Cortex of kidney (tissue), 1 donor: ENCODE results near the gene SLIT1.
"Not testable (repeated sequence)": the region's sequence is repeated elsewhere in the genome, so short reads cannot be mapped to it uniquely, and the experiment has no call there.

Experiments used
- DNase-seq: peaks from one replicate; lab custom pipeline; 2025; lab: John Stamatoyannopoulos, UW

Gene SLIT1

DNA sequence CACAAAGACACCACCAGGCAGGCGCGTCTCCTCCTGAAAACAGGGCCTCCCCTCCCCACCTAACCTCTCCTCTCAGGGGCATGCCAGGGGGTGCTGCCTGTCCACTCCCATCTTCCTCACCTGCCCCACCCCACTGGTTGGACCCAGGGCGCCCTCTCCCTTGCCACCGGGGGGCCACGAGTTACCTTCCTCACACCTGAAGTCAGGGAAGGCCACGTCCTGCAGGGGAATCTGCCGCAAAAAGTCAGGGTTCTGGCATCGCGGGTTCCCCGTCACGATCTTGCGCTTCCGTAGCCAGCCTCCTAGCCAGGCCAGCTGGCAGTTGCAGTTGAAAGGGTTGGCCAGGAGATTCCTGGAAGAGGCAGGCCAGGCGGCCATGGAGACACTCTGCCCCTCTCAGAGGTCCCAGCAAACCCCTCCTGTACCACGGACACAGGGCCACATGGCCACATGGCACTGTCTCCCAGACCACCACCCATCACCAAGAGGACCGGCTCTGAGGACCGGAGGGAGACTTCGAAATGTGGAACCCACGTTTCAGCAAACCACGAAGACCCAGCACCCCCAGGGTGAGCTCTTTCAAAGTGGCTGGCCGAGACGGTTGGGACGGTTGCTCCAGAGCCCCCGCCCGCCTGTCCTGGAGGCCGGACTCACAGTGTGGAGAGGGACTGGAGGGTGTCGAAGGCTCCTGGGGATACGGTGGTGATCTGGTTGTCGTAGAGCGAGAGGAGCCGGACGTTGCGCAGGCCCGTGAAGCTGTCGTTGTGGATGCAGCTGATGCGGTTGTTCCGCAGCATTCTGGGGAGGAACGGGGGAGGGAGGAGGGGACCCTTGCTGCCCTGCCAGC lies 142.8 kb downstream of the SLIT1 start:
- DNase-seq, result no peak

GRCh38 chr10:97042081-97042480 lies 143.7 kb downstream of the SLIT1 start:
- no peak for DNase-seq

- DNase-seq, result no peak
These were observed 145.1 kb downstream of the SLIT1 start for GRCh38 chr10:97040706-97041105.

DNA sequence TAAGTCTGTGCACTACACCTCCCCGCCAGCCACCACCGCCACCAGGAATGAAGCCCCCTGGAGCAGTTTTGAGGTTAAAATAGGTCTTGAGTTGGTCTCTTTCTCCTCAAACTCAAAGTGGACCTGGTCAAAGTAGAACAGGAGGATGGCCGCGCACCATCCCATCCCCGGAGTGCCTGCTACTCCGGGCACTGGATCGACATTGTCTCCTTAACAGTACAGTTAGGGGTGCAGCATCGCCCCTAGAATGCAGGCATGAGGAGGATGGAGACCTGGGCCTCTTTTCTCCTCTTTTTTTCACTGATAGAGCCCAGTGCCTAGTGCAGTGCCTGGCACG lies 145.5 kb downstream of the SLIT1 start:
- DNase-seq, result no peak

DNA sequence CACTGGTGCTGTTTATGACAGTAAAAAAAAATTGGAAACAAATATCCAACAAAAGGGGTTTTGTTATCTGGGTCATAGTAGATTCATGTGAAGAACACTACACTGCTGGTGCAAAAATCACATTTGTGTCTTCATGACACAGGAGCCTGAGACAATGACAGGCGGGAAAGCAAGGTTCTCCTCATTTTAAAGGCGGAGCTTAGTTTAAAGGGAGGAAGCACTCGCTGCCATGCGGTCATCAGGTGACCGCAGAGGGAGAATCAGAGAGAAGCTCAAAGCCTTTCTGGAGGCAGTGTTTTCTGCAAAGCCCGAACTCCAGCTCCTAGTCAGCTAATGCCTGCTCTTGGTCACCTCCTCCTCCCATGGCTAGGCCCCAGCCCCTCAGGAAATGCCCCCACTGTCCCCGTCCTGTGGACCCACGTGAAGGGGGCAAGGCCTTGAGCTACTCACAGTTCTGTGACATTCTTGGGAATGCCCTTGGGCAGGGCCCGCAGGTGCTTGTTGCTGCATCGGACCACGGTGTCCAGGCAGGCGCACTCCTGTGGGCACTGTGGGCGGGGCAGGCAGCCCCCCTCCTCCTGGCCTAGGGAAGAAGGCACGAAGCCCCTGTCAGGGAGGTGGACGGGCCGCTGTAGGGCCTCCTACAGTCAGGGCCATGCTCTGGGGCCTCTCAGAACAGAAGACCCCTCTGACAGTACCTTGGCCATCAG lies 146.1 kb downstream of the SLIT1 start:
- no peak for DNase-seq

DNA sequence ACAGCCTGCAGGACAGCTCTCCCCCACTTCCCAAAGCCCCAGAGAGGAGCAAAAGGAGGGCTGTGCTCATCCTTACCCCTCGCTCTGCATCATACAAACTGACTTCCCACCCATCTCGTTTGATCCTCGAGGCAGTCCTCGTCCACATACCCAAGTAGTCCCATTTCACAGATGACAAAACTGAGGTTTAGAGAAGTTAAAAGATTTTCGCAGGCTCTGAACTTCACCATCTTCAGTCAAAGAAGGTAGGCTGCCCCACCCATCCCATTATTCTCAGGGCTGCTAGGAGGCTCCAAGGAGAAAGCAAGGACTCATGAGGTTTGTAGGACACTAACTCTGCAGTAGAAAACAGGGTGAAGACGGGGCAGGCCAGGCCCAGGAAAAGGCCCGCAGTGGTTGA lies 147.1 kb downstream of the SLIT1 start:
- no peak for DNase-seq

GRCh38 chr10:97037365-97038361 lies 148.1 kb downstream of the SLIT1 start:
- DNase-seq, result no peak

DNA sequence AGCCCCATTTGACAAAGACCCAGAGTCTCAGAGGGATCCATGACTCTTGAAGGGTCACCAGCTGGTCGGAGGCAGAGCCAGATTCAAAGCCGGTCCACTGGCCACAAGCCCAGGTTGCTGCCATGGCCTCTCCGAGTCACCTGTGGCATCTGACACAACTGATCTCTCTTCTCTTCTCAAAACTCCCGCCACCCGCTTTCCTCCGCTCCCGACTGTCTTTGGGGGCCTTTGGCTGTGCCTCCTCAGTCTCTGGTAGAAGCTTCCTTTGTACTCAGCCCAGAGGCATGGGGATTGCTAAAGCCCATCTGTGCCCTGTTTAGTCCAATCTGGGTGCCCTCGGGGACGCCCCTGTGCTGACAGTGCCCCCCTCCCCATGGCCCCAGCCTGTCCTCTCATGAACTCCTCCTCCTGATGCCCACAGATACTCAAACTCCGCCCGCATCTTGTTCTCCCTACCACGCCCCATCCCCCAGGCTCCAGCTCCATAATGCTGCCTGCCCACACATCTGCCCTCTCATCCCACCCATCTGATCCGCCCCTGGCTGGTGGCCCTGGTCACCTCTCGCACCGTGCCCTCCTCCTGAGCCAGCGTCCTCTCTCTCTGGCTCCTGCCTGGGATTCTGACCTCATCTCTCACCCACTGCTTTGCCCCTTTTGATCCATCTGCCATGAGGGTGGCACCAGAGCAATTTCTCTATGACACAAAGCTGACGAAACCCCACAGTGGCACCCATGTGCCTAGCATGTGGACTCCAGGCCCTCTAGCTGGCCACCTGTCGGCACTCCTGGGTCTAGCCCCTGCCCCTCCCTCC lies 150.6 kb downstream of the SLIT1 start:
- DNase-seq, result no peak

DNA sequence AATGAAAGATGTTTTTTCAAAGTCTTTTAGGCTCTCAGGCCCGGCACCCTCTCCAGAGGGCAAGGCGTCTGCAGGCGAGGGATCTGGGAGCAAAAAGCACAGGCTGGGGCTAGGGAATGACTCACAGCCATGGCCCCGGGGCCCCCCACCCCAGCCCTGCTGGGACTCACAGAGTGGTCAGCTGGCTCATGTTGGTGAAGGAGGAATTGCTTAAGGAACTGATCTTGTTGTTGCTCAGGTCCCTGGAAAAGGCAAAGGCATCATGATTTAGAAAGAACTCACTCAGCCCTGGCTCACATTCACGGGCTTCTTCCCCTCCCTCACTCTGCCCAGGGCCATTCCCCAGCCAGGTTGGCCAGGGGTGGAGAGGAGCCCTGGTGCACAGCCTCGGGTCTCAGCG lies 151.5 kb downstream of the SLIT1 start:
- DNase-seq, result no peak

- DNase-seq, result not testable (repeated sequence)
These were observed 151.9 kb downstream of the SLIT1 start for GRCh38 chr10:97033841-97034240.

- no peak for DNase-seq
These were observed 153.1 kb downstream of the SLIT1 start for GRCh38 chr10:97032624-97033023.

DNA sequence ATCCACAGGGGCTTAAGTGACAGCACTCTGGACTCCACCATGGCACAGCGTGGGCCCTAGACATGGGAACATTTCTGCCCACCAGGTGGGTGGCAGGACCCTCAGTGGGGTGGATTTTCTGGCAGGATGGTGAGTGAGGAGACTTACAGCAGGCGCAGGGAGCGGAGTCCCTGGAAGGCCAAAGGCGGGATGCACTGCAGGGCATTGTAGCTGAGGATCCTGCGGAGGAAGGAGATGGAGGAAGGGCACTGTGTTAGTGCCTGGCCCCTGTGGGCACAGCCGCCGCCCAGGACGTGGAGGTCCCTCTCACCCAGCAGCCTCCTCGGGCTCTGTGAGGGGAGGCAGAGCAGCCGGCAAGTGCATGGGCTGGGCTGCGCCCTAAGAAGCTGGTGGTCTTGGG lies 154.3 kb downstream of the SLIT1 start:
- DNase-seq, result no peak

DNA sequence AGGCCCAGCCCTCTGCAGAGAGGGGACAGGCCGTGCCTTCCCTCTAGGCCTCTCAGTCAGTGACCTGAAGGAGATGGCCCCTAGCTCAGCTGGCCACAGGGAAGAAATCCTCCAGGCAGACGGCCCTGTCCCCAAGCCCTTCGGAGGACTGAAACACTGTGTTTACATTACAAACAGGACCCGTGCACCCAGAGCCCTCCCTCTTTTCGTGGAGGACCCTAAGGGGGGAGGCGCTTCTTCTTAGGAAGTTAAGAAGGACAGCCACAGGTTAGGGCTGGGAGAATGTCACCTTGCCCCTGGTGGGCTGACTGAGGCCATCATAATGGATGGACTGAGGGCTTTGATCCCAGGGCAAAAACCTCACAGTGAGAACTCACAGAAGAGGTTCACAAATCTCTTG lies 154.9 kb downstream of the SLIT1 start:
- DNase-seq, result no peak

DNA sequence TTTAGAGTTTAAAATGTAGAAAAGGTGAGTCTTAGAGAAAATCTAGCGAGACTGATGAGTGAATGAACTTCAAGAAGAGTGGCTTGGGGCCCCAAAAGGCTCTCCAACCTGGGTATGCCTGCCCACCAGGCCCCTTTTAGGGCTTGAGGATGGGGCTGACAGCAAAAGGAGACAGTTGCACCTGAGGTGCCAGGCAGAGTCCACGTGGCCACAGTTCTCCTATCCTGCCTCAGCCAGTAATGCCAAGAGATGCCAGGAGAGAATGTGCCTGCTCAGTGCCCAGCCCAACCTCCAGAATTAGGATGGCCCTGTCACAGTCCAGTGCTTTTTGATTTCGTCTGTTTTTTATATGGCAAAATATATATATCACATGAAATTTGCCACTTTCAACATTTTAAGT lies 156.5 kb downstream of the SLIT1 start:
- no peak for DNase-seq

GRCh38 chr10:97028832-97029178 lies 157.0 kb downstream of the SLIT1 start:
- no peak for DNase-seq

GRCh38 chr10:97028126-97028831 lies 157.5 kb downstream of the SLIT1 start:
- DNase-seq, result no peak

- DNase-seq, result no peak
These were observed 160.0 kb downstream of the SLIT1 start for GRCh38 chr10:97025613-97026242.

- DNase-seq, result no peak
These were observed 161.3 kb downstream of the SLIT1 start for GRCh38 chr10:97024168-97025073.

GRCh38 chr10:97023401-97024167 lies 162.2 kb downstream of the SLIT1 start:
- no peak for DNase-seq
